GM23338 (cell line): ENCODE data around the gene LEFTY1. TPM values are rescaled to one million over a fixed set of nuclear protein-coding genes. Genes with fewer than 3 reads are reported as not detected.

Experiments
- ATAC-seq: fragments of 200-7000 bp; cut with Tn5 transposase; 3 replicates; pipeline ENCODE4 v1.9.1; 2020
- DNase-seq: peaks from one replicate; pipeline ENCODE4 v3.0.0-alpha.2; 2015; ENCODE audit warnings: low spot score
- H2AFZ ChIP-seq: fragments of 200-600 bp; sonication (generic); 2 replicates; pipeline ENCODE4 v1.8.0; 2016; ENCODE audit warnings: antibody characterized with exemption, mild to moderate bottlenecking, moderate library complexity
- H3F3A ChIP-seq: fragments of 200-600 bp; sonication (generic); replicated peaks from 2 replicates; pipeline ENCODE4 v1.8.0; 2017; ENCODE audit warnings: antibody characterized with exemption, mixed run types, low read depth
- H3K27ac ChIP-seq: fragments of 200-600 bp; sonication (generic); 2 replicates; pipeline ENCODE4 v1.6.1; 2016; ENCODE audit warnings: low read depth
- H3K27me3 ChIP-seq: fragments of 200-600 bp; sonication (generic); 2 replicates; pipeline ENCODE4 v1.8.0; 2016; ENCODE audit warnings: mild to moderate bottlenecking, mixed run types, moderate library complexity; ENCODE audit not compliant: insufficient read depth
- H3K36me3 ChIP-seq: fragments of 200-600 bp; sonication (generic); 2 replicates; pipeline ENCODE4 v1.8.0; 2016; ENCODE audit warnings: mild to moderate bottlenecking; ENCODE audit not compliant: insufficient read depth
- H3K4me1 ChIP-seq: fragments of 200-600 bp; sonication (generic); 2 replicates; pipeline ENCODE4 v1.8.0; 2016; ENCODE audit warnings: mild to moderate bottlenecking, moderate library complexity; ENCODE audit not compliant: insufficient read depth
- H3K4me2 ChIP-seq: fragments of 200-600 bp; sonication (generic); 2 replicates; pipeline ENCODE4 v1.7.1; 2017; ENCODE audit warnings: mixed run types
- H3K4me3 ChIP-seq: fragments of 200-600 bp; sonication (generic); 2 replicates; pipeline ENCODE4 v1.6.1; 2016; ENCODE audit warnings: mixed run types
- H3K79me2 ChIP-seq: fragments of 200-600 bp; sonication (generic); replicated peaks from 2 replicates; pipeline ENCODE4 v1.8.0; 2017; ENCODE audit warnings: mild to moderate bottlenecking; ENCODE audit not compliant: insufficient read depth
- H3K9me2 ChIP-seq: fragments of 200-600 bp; sonication (generic); 2 replicates; pipeline ENCODE4 v1.8.0; 2017; ENCODE audit not compliant: insufficient read depth
- H4K20me1 ChIP-seq: fragments of 200-600 bp; sonication (generic); replicated peaks from 2 replicates; pipeline ENCODE4 v1.8.0; 2017; ENCODE audit warnings: mild to moderate bottlenecking; ENCODE audit not compliant: insufficient read depth
- H3K27ac Mint-ChIP-seq: 2 replicates; pipeline ENCODE4 v1.8.0; 2020; ENCODE audit warnings: inconsistent platforms, mild to moderate bottlenecking, moderate library complexity, mixed read lengths
- H3K27me3 Mint-ChIP-seq: 3 replicates; pipeline ENCODE4 v1.8.0; 2022; ENCODE audit warnings: low read depth, mild to moderate bottlenecking, moderate library complexity, mixed read lengths, inconsistent platforms; ENCODE audit not compliant: insufficient read depth, poor library complexity
- H3K36me3 Mint-ChIP-seq: 3 replicates; pipeline ENCODE4 v1.8.0; 2021; ENCODE audit warnings: low read depth, mild to moderate bottlenecking, inconsistent platforms, moderate library complexity, mixed read lengths
- H3K4me1 Mint-ChIP-seq: 3 replicates; pipeline ENCODE4 v1.8.0; 2020; ENCODE audit warnings: mild to moderate bottlenecking, inconsistent platforms, mixed read lengths
- H3K4me3 Mint-ChIP-seq: 3 replicates; pipeline ENCODE4 v1.8.0; 2021; ENCODE audit warnings: moderate library complexity, mild to moderate bottlenecking, inconsistent platforms, mixed read lengths
- H3K9me3 Mint-ChIP-seq: 3 replicates; pipeline ENCODE4 v1.8.0; 2020; ENCODE audit warnings: moderate library complexity, mild to moderate bottlenecking, inconsistent platforms, mixed read lengths
- EZH2 ChIP-seq: fragments of 200-600 bp; sonication (generic); IDR thresholded peaks from one replicate; pipeline ENCODE4 v1.8.0; 2017; ENCODE audit warnings: antibody characterized with exemption, mild to moderate bottlenecking, low read depth; ENCODE audit not compliant: unreplicated experiment
- EZH2phosphoT487 ChIP-seq: fragments of 200-600 bp; sonication (generic); IDR thresholded peaks from one replicate; pipeline ENCODE4 v1.8.1; 2018; ENCODE audit warnings: antibody characterized with exemption; ENCODE audit not compliant: unreplicated experiment
- JUNB ChIP-seq: IDR thresholded peaks from one replicate; pipeline ENCODE4 v1.6.1; 2016; ENCODE audit warnings: antibody characterized with exemption; ENCODE audit not compliant: unreplicated experiment
- NANOG ChIP-seq: IDR thresholded peaks from 2 replicates; pipeline ENCODE4 v1.6.1; 2016; ENCODE audit warnings: antibody characterized with exemption, borderline replicate concordance
- POLR2AphosphoS5 ChIP-seq: IDR thresholded peaks from 2 replicates; pipeline ENCODE4 v1.6.1; 2016; ENCODE audit warnings: antibody characterized with exemption, low read depth
- REST ChIP-seq: IDR thresholded peaks from one replicate; pipeline ENCODE4 v1.6.1; 2018; ENCODE audit warnings: antibody characterized with exemption; ENCODE audit not compliant: unreplicated experiment
- STAT1 ChIP-seq: IDR thresholded peaks from one replicate; pipeline ENCODE4 v1.6.1; 2016; ENCODE audit warnings: antibody characterized with exemption; ENCODE audit not compliant: unreplicated experiment
- ZNF114 ChIP-seq: fragments of 250-450 bp; sonication (Bioruptor Pico); IDR thresholded peaks from 2 replicates; pipeline ENCODE4 v1.5.0; 2020; ENCODE audit warnings: mild to moderate bottlenecking, moderate library complexity
- ZNF331 ChIP-seq: fragments of 250-450 bp; sonication (Bioruptor Pico); IDR thresholded peaks from 2 replicates; pipeline ENCODE4 v1.5.0; 2020; ENCODE audit warnings: low read depth, mild to moderate bottlenecking, moderate library complexity
- ZNF462 ChIP-seq: fragments of 250-450 bp; sonication (Bioruptor Pico); IDR thresholded peaks from 2 replicates; pipeline ENCODE4 v1.5.0; 2020; ENCODE audit warnings: mild to moderate bottlenecking, moderate library complexity
- polyA plus RNA-seq: library from polyadenylated mRNA; unstranded; fragments of >200 nt; fragmentation: Nextera tagmentation; extraction: Ambion mirVana; gene quantifications from 2 replicates; pipeline ENCODE4 v1.2.1, GENCODE V29; 2016
- total RNA-seq: library from RNA; depleted of rRNA; stranded (reverse); fragments of >200 nt; shearing (Covaris generic); gene quantifications from 2 replicates; pipeline ENCODE4 v1.2.3, GENCODE V29; 2014
- TF ChIP-seq, protein P1 (sequence below): IDR thresholded peaks from 2 replicates; pipeline ENCODE4 v1.6.1; 2016; ENCODE audit warnings: antibody characterized with exemption

Gene LEFTY1
- total and polyA plus RNA-seq, 2 experiments from 2014 or later = 27.5 to 65.4 TPM

- Histone ChIP-seq H3K4me2 (no peak overlapping the region), H3K9me2 (no peaks in the 10 kb centered on the region), H3K4me1 (peaks cover 10% of the 10 kb centered on the region), H3K27ac (no peak overlapping the region), H4K20me1 (no peaks in the 10 kb centered on the region), H3F3A (peaks cover 1% of the 10 kb centered on the region; the same call in 1 of the 2 replicates), H3K27me3 (no peaks in the 10 kb centered on the region), H3K36me3 (peaks cover 10% of the 10 kb centered on the region), H3K79me2 (no peaks in the 10 kb centered on the region), H3K4me3 (no peak overlapping the region), H2AFZ (no peak overlapping the region)
- Mint-ChIP-seq H3K4me1 (peaks cover 18% of the 10 kb centered on the region), H3K27me3 (peaks cover 8% of the 10 kb centered on the region), H3K36me3 (peaks cover 37% of the 10 kb centered on the region), H3K9me3 (no peaks in the 10 kb centered on the region), H3K4me3 (no peak overlapping the region), H3K27ac (no peak overlapping the region)
- no peak for TF ChIP-seq STAT1
- TF ChIP-seq EZH2 = no peak
- ATAC-seq (no peak), DNase-seq (no peak)
Observed at GRCh38 chr1:225915538-225915991, 26.6 kb upstream of the LEFTY1 start.

GRCh38 chr1:225914947-225915346 is 26.0 kb upstream of the LEFTY1 start:
- H3K27ac Mint-ChIP-seq = 0 out of 2 replicates have a peak overlapping the region, but pooled peaks have one; percentile 3
- peaks cover 18% of the 10 kb centered on the region for H3K4me1 Mint-ChIP-seq
- H3K4me3 Mint-ChIP-seq = no peak overlapping the region
- peaks cover 31% of the 10 kb centered on the region for H3K36me3 Mint-ChIP-seq
- H3K27ac ChIP-seq = no peak overlapping the region
- no peak overlapping the region for H3K4me2 ChIP-seq
- no peaks in the 10 kb centered on the region for H4K20me1 ChIP-seq
- H3K9me2 ChIP-seq = no peaks in the 10 kb centered on the region
- H3K79me2 ChIP-seq = no peaks in the 10 kb centered on the region
- H3K36me3 ChIP-seq = peaks cover 6% of the 10 kb centered on the region; the same call in 1 of the 2 replicates
- H3K4me3 ChIP-seq = no peak overlapping the region
- ATAC-seq (no peak), DNase-seq (no peak)
- no peak overlapping the region for H2AFZ ChIP-seq
- H3K27me3 Mint-ChIP-seq = peaks cover 11% of the 10 kb centered on the region
- no peaks in the 10 kb centered on the region; the same call in 1 of the 2 replicates for H3F3A ChIP-seq
- H3K9me3 Mint-ChIP-seq = no peaks in the 10 kb centered on the region
- peaks cover 10% of the 10 kb centered on the region for H3K4me1 ChIP-seq
- H3K27me3 ChIP-seq = no peaks in the 10 kb centered on the region
- TF ChIP-seq STAT1 = no peak
- TF ChIP-seq EZH2phosphoT487 = no peak
- TF ChIP-seq EZH2 = no peak
- TF ChIP-seq REST = no peak
- no peak for TF ChIP-seq ZNF331 (CRISPR knock-in tag)
- TF ChIP-seq ZNF462 (CRISPR knock-in tag) = no peak
- TF ChIP-seq JUNB = no peak
- TF ChIP-seq POLR2AphosphoS5 = no peak
- TF ChIP-seq, protein P1, sequence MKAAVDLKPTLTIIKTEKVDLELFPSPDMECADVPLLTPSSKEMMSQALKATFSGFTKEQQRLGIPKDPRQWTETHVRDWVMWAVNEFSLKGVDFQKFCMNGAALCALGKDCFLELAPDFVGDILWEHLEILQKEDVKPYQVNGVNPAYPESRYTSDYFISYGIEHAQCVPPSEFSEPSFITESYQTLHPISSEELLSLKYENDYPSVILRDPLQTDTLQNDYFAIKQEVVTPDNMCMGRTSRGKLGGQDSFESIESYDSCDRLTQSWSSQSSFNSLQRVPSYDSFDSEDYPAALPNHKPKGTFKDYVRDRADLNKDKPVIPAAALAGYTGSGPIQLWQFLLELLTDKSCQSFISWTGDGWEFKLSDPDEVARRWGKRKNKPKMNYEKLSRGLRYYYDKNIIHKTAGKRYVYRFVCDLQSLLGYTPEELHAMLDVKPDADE = no peak
- TF ChIP-seq NANOG = no peak
- TF ChIP-seq ZNF114 (CRISPR knock-in tag) = no peak
